GM23338 (cell line): ENCODE results near the gene MKI67. TPM values are rescaled to one million over a fixed set of nuclear protein-coding genes. Genes with fewer than 3 reads are reported as not detected.

Source experiments
- ATAC-seq: fragments of 200-7000 bp; cut with Tn5 transposase; 3 replicates; pipeline ENCODE4 v1.9.1; 2020
- DNase-seq: peaks from one replicate; pipeline ENCODE4 v3.0.0-alpha.2; 2015; ENCODE audit warnings: low spot score
- H2AFZ ChIP-seq: fragments of 200-600 bp; sonication (generic); 2 replicates; pipeline ENCODE4 v1.8.0; 2016; ENCODE audit warnings: antibody characterized with exemption, mild to moderate bottlenecking, moderate library complexity
- H3F3A ChIP-seq: fragments of 200-600 bp; sonication (generic); replicated peaks from 2 replicates; pipeline ENCODE4 v1.8.0; 2017; ENCODE audit warnings: antibody characterized with exemption, mixed run types, low read depth
- H3K27ac ChIP-seq: fragments of 200-600 bp; sonication (generic); 2 replicates; pipeline ENCODE4 v1.6.1; 2016; ENCODE audit warnings: low read depth
- H3K27me3 ChIP-seq: fragments of 200-600 bp; sonication (generic); 2 replicates; pipeline ENCODE4 v1.8.0; 2016; ENCODE audit warnings: mild to moderate bottlenecking, mixed run types, moderate library complexity; ENCODE audit not compliant: insufficient read depth
- H3K36me3 ChIP-seq: fragments of 200-600 bp; sonication (generic); 2 replicates; pipeline ENCODE4 v1.8.0; 2016; ENCODE audit warnings: mild to moderate bottlenecking; ENCODE audit not compliant: insufficient read depth
- H3K4me1 ChIP-seq: fragments of 200-600 bp; sonication (generic); 2 replicates; pipeline ENCODE4 v1.8.0; 2016; ENCODE audit warnings: mild to moderate bottlenecking, moderate library complexity; ENCODE audit not compliant: insufficient read depth
- H3K4me2 ChIP-seq: fragments of 200-600 bp; sonication (generic); 2 replicates; pipeline ENCODE4 v1.7.1; 2017; ENCODE audit warnings: mixed run types
- H3K4me3 ChIP-seq: fragments of 200-600 bp; sonication (generic); 2 replicates; pipeline ENCODE4 v1.6.1; 2016; ENCODE audit warnings: mixed run types
- H3K79me2 ChIP-seq: fragments of 200-600 bp; sonication (generic); replicated peaks from 2 replicates; pipeline ENCODE4 v1.8.0; 2017; ENCODE audit warnings: mild to moderate bottlenecking; ENCODE audit not compliant: insufficient read depth
- H3K9me2 ChIP-seq: fragments of 200-600 bp; sonication (generic); 2 replicates; pipeline ENCODE4 v1.8.0; 2017; ENCODE audit not compliant: insufficient read depth
- H4K20me1 ChIP-seq: fragments of 200-600 bp; sonication (generic); replicated peaks from 2 replicates; pipeline ENCODE4 v1.8.0; 2017; ENCODE audit warnings: mild to moderate bottlenecking; ENCODE audit not compliant: insufficient read depth
- H3K27ac Mint-ChIP-seq: 2 replicates; pipeline ENCODE4 v1.8.0; 2020; ENCODE audit warnings: inconsistent platforms, mild to moderate bottlenecking, moderate library complexity, mixed read lengths
- H3K27me3 Mint-ChIP-seq: 3 replicates; pipeline ENCODE4 v1.8.0; 2022; ENCODE audit warnings: low read depth, mild to moderate bottlenecking, moderate library complexity, mixed read lengths, inconsistent platforms; ENCODE audit not compliant: insufficient read depth, poor library complexity
- H3K36me3 Mint-ChIP-seq: 3 replicates; pipeline ENCODE4 v1.8.0; 2021; ENCODE audit warnings: low read depth, mild to moderate bottlenecking, inconsistent platforms, moderate library complexity, mixed read lengths
- H3K4me1 Mint-ChIP-seq: 3 replicates; pipeline ENCODE4 v1.8.0; 2020; ENCODE audit warnings: mild to moderate bottlenecking, inconsistent platforms, mixed read lengths
- H3K4me3 Mint-ChIP-seq: 3 replicates; pipeline ENCODE4 v1.8.0; 2021; ENCODE audit warnings: moderate library complexity, mild to moderate bottlenecking, inconsistent platforms, mixed read lengths
- H3K9me3 Mint-ChIP-seq: 3 replicates; pipeline ENCODE4 v1.8.0; 2020; ENCODE audit warnings: moderate library complexity, mild to moderate bottlenecking, inconsistent platforms, mixed read lengths
- EZH2 ChIP-seq: fragments of 200-600 bp; sonication (generic); IDR thresholded peaks from one replicate; pipeline ENCODE4 v1.8.0; 2017; ENCODE audit warnings: antibody characterized with exemption, mild to moderate bottlenecking, low read depth; ENCODE audit not compliant: unreplicated experiment
- JUNB ChIP-seq: IDR thresholded peaks from one replicate; pipeline ENCODE4 v1.6.1; 2016; ENCODE audit warnings: antibody characterized with exemption; ENCODE audit not compliant: unreplicated experiment
- POLR2AphosphoS5 ChIP-seq: IDR thresholded peaks from 2 replicates; pipeline ENCODE4 v1.6.1; 2016; ENCODE audit warnings: antibody characterized with exemption, low read depth
- ZNF114 ChIP-seq: fragments of 250-450 bp; sonication (Bioruptor Pico); IDR thresholded peaks from 2 replicates; pipeline ENCODE4 v1.5.0; 2020; ENCODE audit warnings: mild to moderate bottlenecking, moderate library complexity
- ZNF331 ChIP-seq: fragments of 250-450 bp; sonication (Bioruptor Pico); IDR thresholded peaks from 2 replicates; pipeline ENCODE4 v1.5.0; 2020; ENCODE audit warnings: low read depth, mild to moderate bottlenecking, moderate library complexity
- polyA plus RNA-seq: library from polyadenylated mRNA; unstranded; fragments of >200 nt; fragmentation: Nextera tagmentation; extraction: Ambion mirVana; gene quantifications from 2 replicates; pipeline ENCODE4 v1.2.1, GENCODE V29; 2016
- total RNA-seq: library from RNA; depleted of rRNA; stranded (reverse); fragments of >200 nt; shearing (Covaris generic); gene quantifications from 2 replicates; pipeline ENCODE4 v1.2.3, GENCODE V29; 2014
- TF ChIP-seq, protein P1 (sequence below): IDR thresholded peaks from one replicate; pipeline ENCODE4 v1.6.1; 2018; ENCODE audit warnings: antibody characterized with exemption; ENCODE audit not compliant: unreplicated experiment
- TF ChIP-seq, protein P2 (sequence below): IDR thresholded peaks from 2 replicates; pipeline ENCODE4 v1.6.1; 2016; ENCODE audit warnings: antibody characterized with exemption

MKI67 gene
- total and polyA plus RNA-seq, 2 experiments from 2014 or later, result 58.0 to 103 TPM

DNA sequence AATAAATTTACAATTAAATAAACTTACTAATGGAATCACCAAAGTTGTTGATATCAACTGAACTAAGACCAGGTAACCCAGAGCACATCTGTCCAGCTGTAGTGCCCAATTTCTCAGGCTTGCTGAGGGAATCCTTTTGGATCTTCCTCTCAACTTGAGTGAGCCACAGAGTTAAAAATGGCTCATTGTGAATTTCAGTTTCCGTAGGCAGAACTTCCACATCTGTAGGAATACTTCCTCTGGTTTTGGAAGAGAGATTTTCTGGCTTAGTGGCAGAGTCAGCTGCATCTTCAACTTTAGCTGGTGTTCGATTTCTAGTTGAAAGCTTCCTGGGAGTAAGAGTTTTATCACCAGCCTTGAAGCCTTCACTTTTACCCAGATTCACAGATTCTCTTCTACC, 11.3 kb downstream of the MKI67 start:
- H3K36me3 Mint-ChIP-seq, result peaks cover 77% of the 10 kb centered on the region
- H3K9me3 Mint-ChIP-seq, result no peaks in the 10 kb centered on the region
- DNase-seq, result no peak
- H3F3A ChIP-seq, result no peaks in the 10 kb centered on the region
- TF ChIP-seq JUNB, result no peak
- no peaks in the 10 kb centered on the region for H3K9me2 ChIP-seq
- H3K36me3 ChIP-seq, result peaks cover 75% of the 10 kb centered on the region
- no peak overlapping the region for H3K27ac ChIP-seq
- no peak overlapping the region for H3K4me3 Mint-ChIP-seq
- H3K27me3 Mint-ChIP-seq, result no peaks in the 10 kb centered on the region
- no peak overlapping the region for H2AFZ ChIP-seq
- peaks cover 11% of the 10 kb centered on the region for H4K20me1 ChIP-seq
- H3K4me3 ChIP-seq, result no peak overlapping the region
- H3K27me3 ChIP-seq, result no peaks in the 10 kb centered on the region
- H3K79me2 ChIP-seq, result peaks cover 13% of the 10 kb centered on the region
- no peak overlapping the region for H3K4me2 ChIP-seq
- H3K27ac Mint-ChIP-seq, result no peak overlapping the region
- ATAC-seq, result no peak
- H3K4me1 ChIP-seq, result no peaks in the 10 kb centered on the region
- no peaks in the 10 kb centered on the region for H3K4me1 Mint-ChIP-seq

DNA sequence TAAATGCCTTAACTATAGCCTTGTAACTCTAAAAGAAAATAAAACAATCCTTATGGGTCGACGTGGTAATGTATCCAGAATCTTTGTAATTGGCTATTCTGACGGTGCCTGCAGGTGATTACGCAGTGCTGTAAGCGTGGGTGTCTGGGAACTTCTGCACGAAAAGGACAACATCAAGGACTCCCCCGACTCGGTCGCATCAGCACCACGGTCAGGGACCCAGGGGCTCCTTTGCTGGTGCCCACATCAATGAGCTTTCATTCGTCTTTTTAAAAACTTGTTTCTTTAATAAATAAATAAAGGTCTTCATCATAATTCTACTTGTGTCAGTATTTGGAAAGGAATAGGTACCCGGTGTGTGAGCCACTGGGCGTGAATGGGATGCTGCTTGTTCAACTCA, 13.2 kb downstream of the MKI67 start:
- Histone ChIP-seq H3K9me2 (no peaks in the 10 kb centered on the region), H3K27me3 (no peaks in the 10 kb centered on the region), H3K4me1 (no peaks in the 10 kb centered on the region), H2AFZ (no peak overlapping the region), H3F3A (no peaks in the 10 kb centered on the region), H4K20me1 (peaks cover 11% of the 10 kb centered on the region; the same call in 1 of the 2 replicates), H3K27ac (no peak overlapping the region), H3K79me2 (peaks cover 5% of the 10 kb centered on the region; the same call in 1 of the 2 replicates), H3K4me3 (no peak overlapping the region), H3K36me3 (peaks cover 82% of the 10 kb centered on the region), H3K4me2 (no peak overlapping the region)
- Mint-ChIP-seq H3K9me3 (no peaks in the 10 kb centered on the region), H3K27ac (no peak overlapping the region), H3K36me3 (peaks cover 69% of the 10 kb centered on the region), H3K4me1 (no peaks in the 10 kb centered on the region), H3K27me3 (no peaks in the 10 kb centered on the region), H3K4me3 (no peak overlapping the region)
- ATAC-seq, result no peak
- no peak for TF ChIP-seq ZNF331 (CRISPR knock-in tag)
- TF ChIP-seq, protein P1, sequence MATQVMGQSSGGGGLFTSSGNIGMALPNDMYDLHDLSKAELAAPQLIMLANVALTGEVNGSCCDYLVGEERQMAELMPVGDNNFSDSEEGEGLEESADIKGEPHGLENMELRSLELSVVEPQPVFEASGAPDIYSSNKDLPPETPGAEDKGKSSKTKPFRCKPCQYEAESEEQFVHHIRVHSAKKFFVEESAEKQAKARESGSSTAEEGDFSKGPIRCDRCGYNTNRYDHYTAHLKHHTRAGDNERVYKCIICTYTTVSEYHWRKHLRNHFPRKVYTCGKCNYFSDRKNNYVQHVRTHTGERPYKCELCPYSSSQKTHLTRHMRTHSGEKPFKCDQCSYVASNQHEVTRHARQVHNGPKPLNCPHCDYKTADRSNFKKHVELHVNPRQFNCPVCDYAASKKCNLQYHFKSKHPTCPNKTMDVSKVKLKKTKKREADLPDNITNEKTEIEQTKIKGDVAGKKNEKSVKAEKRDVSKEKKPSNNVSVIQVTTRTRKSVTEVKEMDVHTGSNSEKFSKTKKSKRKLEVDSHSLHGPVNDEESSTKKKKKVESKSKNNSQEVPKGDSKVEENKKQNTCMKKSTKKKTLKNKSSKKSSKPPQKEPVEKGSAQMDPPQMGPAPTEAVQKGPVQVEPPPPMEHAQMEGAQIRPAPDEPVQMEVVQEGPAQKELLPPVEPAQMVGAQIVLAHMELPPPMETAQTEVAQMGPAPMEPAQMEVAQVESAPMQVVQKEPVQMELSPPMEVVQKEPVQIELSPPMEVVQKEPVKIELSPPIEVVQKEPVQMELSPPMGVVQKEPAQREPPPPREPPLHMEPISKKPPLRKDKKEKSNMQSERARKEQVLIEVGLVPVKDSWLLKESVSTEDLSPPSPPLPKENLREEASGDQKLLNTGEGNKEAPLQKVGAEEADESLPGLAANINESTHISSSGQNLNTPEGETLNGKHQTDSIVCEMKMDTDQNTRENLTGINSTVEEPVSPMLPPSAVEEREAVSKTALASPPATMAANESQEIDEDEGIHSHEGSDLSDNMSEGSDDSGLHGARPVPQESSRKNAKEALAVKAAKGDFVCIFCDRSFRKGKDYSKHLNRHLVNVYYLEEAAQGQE, result peak; percentile 46
- DNase-seq, result no peak

DNA sequence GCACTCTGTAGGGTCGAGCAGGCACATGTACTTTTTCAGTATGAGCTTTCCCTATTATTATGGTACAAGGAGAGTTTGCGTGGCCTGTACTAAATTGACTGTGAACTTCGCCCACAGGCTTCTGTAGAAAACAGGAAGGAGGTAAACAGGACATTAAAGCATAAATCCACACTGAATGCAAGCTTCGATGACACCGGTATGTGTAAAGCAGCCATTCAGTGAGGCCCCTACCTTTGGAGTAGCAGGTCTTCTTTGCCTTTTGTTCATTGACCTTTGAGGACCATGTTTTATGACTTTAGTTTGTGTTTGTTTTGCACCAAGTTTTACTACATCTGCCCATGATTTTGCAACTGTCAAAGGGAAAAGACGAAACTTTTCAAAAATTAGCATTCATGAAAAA, 14.5 kb downstream of the MKI67 start:
- no peak for DNase-seq
- Histone ChIP-seq H3K4me1 (no peaks in the 10 kb centered on the region), H3F3A (no peaks in the 10 kb centered on the region), H3K4me3 (no peak overlapping the region), H3K4me2 (no peak overlapping the region), H3K27me3 (no peaks in the 10 kb centered on the region), H3K36me3 (peaks cover 87% of the 10 kb centered on the region), H3K27ac (no peak overlapping the region), H4K20me1 (peaks cover 11% of the 10 kb centered on the region; the same call in 1 of the 2 replicates), H2AFZ (no peak overlapping the region), H3K9me2 (no peaks in the 10 kb centered on the region), H3K79me2 (peaks cover 5% of the 10 kb centered on the region; the same call in 1 of the 2 replicates)
- H3K27me3 Mint-ChIP-seq, result no peaks in the 10 kb centered on the region
- no peaks in the 10 kb centered on the region for H3K9me3 Mint-ChIP-seq
- H3K4me3 Mint-ChIP-seq, result no peak overlapping the region
- no peak for ATAC-seq
- H3K27ac Mint-ChIP-seq, result no peak overlapping the region
- H3K36me3 Mint-ChIP-seq, result peaks cover 65% of the 10 kb centered on the region
- TF ChIP-seq JUNB, result no peak
- no peak for TF ChIP-seq POLR2AphosphoS5
- no peak for TF ChIP-seq EZH2
- TF ChIP-seq ZNF114 (CRISPR knock-in tag), result no peak
- TF ChIP-seq, protein P2, sequence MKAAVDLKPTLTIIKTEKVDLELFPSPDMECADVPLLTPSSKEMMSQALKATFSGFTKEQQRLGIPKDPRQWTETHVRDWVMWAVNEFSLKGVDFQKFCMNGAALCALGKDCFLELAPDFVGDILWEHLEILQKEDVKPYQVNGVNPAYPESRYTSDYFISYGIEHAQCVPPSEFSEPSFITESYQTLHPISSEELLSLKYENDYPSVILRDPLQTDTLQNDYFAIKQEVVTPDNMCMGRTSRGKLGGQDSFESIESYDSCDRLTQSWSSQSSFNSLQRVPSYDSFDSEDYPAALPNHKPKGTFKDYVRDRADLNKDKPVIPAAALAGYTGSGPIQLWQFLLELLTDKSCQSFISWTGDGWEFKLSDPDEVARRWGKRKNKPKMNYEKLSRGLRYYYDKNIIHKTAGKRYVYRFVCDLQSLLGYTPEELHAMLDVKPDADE, result no peak
- no peaks in the 10 kb centered on the region for H3K4me1 Mint-ChIP-seq
